Measurements from ENCODE around the gene FUT8. TPM values are rescaled to one million over a fixed set of nuclear protein-coding genes. Genes with fewer than 3 reads are reported as not detected.

FUT8 gene
- total RNA-seq, 4 donors from 2014 or later, result 14.9 to 35.8 (median 22.2) TPM

- DNase-seq (ENCODE audit: low spot score) (no peak), ATAC-seq (ENCODE audit: low FRiP score) (no peak)
- no peak for TF ChIP-seq CTCF (IDR thresholded peaks at IDR 0.05)
Observed at GRCh38 chr14:65433157-65433556, 20.6 kb downstream of the FUT8 start.

- DNase-seq (ENCODE audit: low spot score) (no peak), ATAC-seq (ENCODE audit: low FRiP score) (no peak)
- TF ChIP-seq CTCF (IDR thresholded peaks at IDR 0.05), result no peak
Observed at GRCh38 chr14:65433646-65434045, 21.1 kb downstream of the FUT8 start.

GRCh38 chr14:65434216-65434850, 21.8 kb downstream of the FUT8 start:
- TF ChIP-seq CTCF (IDR thresholded peaks at IDR 0.05), result no peak
- ATAC-seq (ENCODE audit: low FRiP score) (no peak), DNase-seq (ENCODE audit: low spot score) (no peak)

- TF ChIP-seq CTCF (IDR thresholded peaks at IDR 0.05), result no peak
- ATAC-seq (ENCODE audit: low FRiP score), result no peak
- no peak for DNase-seq (ENCODE audit: low spot score)
Observed at GRCh38 chr14:65438266-65438933, 25.9 kb downstream of the FUT8 start.

- ATAC-seq (ENCODE audit: low FRiP score), result no peak
- TF ChIP-seq CTCF (IDR thresholded peaks at IDR 0.05), result no peak
- no peak for DNase-seq (ENCODE audit: low spot score)
Observed at GRCh38 chr14:65439117-65439516, 26.6 kb downstream of the FUT8 start.

- TF ChIP-seq CTCF (IDR thresholded peaks at IDR 0.05), result no peak
- DNase-seq (ENCODE audit: low spot score), result no peak
- ATAC-seq (ENCODE audit: low FRiP score), result no peak
Observed at GRCh38 chr14:65440230-65440629, 27.7 kb downstream of the FUT8 start.

GRCh38 chr14:65444230-65444629, 31.7 kb downstream of the FUT8 start:
- ATAC-seq (ENCODE audit: low FRiP score) (no peak), DNase-seq (ENCODE audit: low spot score) (no peak)
- TF ChIP-seq CTCF (IDR thresholded peaks at IDR 0.05), result no peak

Data from omental fat pad (tissue), 4 donors.